IPS DF 6.9 (cell line): Measurements from ENCODE around the gene KLHL29.

Experiments used
- DNase-seq: peaks from one replicate; pipeline ENCODE4 v3.0.0-alpha.2; 2013; ENCODE audit warnings: low read depth, low spot score
- H3K27ac ChIP-seq: one replicate; pipeline ENCODE4 v1.5.1; 2013; ENCODE audit warnings: low read length, control low read depth
- H3K27me3 ChIP-seq: 2 replicates; pipeline ENCODE4 v1.6.1; 2013; ENCODE audit warnings: mild to moderate bottlenecking, low read length; ENCODE audit not compliant: control insufficient read depth, insufficient read depth
- H3K36me3 ChIP-seq: 2 replicates; pipeline ENCODE4 v1.6.1; 2013; ENCODE audit warnings: low read length; ENCODE audit not compliant: control insufficient read depth, insufficient read depth
- H3K4me1 ChIP-seq: 2 replicates; pipeline ENCODE4 v1.6.1; 2013; ENCODE audit warnings: low read length; ENCODE audit not compliant: control insufficient read depth, insufficient read depth
- H3K4me3 ChIP-seq: 2 replicates; pipeline ENCODE4 v1.5.1; 2013; ENCODE audit warnings: mild to moderate bottlenecking, low read length
- H3K9me3 ChIP-seq: 2 replicates; pipeline ENCODE4 v1.6.1; 2013; ENCODE audit warnings: low read length, inconsistent platforms; ENCODE audit not compliant: control insufficient read depth, insufficient read depth
- WGBS: extraction: QIAGEN DNeasy Blood & Tissue Kit; methylation state at CpG from one replicate; pipeline ENCODE4 v1.1.7; 2013; ENCODE audit warnings: mixed read lengths, missing lambda C conversion rate; ENCODE audit not compliant: insufficient read length, insufficient coverage; 5-methylcytosine and 5-hydroxymethylcytosine counted together

Gene KLHL29

GRCh38 chr2:23500836-23501235 lies 115.9 kb downstream of the KLHL29 start:
- no CpG with 5 or more reads among the region's 12 CpGs for WGBS
- H3K27me3 ChIP-seq: no peaks in the 10 kb centered on the region
- no peaks in the 10 kb centered on the region for H3K9me3 ChIP-seq
- no peak for DNase-seq
- peaks cover 7% of the 10 kb centered on the region for H3K4me1 ChIP-seq
- no peak overlapping the region for H3K27ac ChIP-seq
- no peaks in the 10 kb centered on the region; the same call in 1 of the 2 replicates for H3K36me3 ChIP-seq
- no peak overlapping the region for H3K4me3 ChIP-seq

- no peak overlapping the region for H3K27ac ChIP-seq
- WGBS: no CpG with 5 or more reads among the region's 15 CpGs
- no peak overlapping the region for H3K4me3 ChIP-seq
- no peaks in the 10 kb centered on the region for H3K27me3 ChIP-seq
- DNase-seq: no peak
- H3K9me3 ChIP-seq: no peaks in the 10 kb centered on the region
- peaks cover 4% of the 10 kb centered on the region for H3K4me1 ChIP-seq
- no peaks in the 10 kb centered on the region for H3K36me3 ChIP-seq
Measured at GRCh38 chr2:23502096-23502495, 117.1 kb downstream of the KLHL29 start.

- DNase-seq: no peak
- WGBS: no CpG with 5 or more reads among the region's 6 CpGs
- no peak overlapping the region for H3K27ac ChIP-seq
- H3K4me3 ChIP-seq: no peak overlapping the region
- H3K36me3 ChIP-seq: no peaks in the 10 kb centered on the region
- peaks cover 1% of the 10 kb centered on the region; the same call in 1 of the 2 replicates for H3K4me1 ChIP-seq
- H3K27me3 ChIP-seq: no peaks in the 10 kb centered on the region
- no peaks in the 10 kb centered on the region for H3K9me3 ChIP-seq
Measured at GRCh38 chr2:23503097-23503496, 118.1 kb downstream of the KLHL29 start.

- no CpG with 5 or more reads among the region's 7 CpGs for WGBS
- H3K36me3 ChIP-seq: no peaks in the 10 kb centered on the region
- H3K4me1 ChIP-seq: no peaks in the 10 kb centered on the region
- DNase-seq: no peak
- H3K27me3 ChIP-seq: no peaks in the 10 kb centered on the region
- no peak overlapping the region for H3K4me3 ChIP-seq
- H3K27ac ChIP-seq: no peak overlapping the region
- H3K9me3 ChIP-seq: no peaks in the 10 kb centered on the region
Measured at GRCh38 chr2:23503682-23504081, 118.7 kb downstream of the KLHL29 start.

GRCh38 chr2:23504591-23504990 lies 119.6 kb downstream of the KLHL29 start:
- Histone ChIP-seq H3K9me3 (no peaks in the 10 kb centered on the region), H3K4me3 (no peak overlapping the region), H3K4me1 (no peaks in the 10 kb centered on the region), H3K36me3 (no peaks in the 10 kb centered on the region), H3K27me3 (no peaks in the 10 kb centered on the region), H3K27ac (no peak overlapping the region)
- no peak for DNase-seq
- WGBS: no CpG with 5 or more reads among the region's 8 CpGs

GRCh38 chr2:23505218-23505983 lies 120.4 kb downstream of the KLHL29 start:
- no peak overlapping the region for H3K4me3 ChIP-seq
- WGBS: no CpG with 5 or more reads among the region's 9 CpGs
- no peaks in the 10 kb centered on the region for H3K27me3 ChIP-seq
- no peaks in the 10 kb centered on the region for H3K36me3 ChIP-seq
- H3K27ac ChIP-seq: no peak overlapping the region
- no peaks in the 10 kb centered on the region for H3K9me3 ChIP-seq
- H3K4me1 ChIP-seq: no peaks in the 10 kb centered on the region
- DNase-seq: no peak

GRCh38 chr2:23505984-23506380 lies 121.0 kb downstream of the KLHL29 start:
- no peaks in the 10 kb centered on the region for H3K27me3 ChIP-seq
- no peaks in the 10 kb centered on the region for H3K9me3 ChIP-seq
- no peak overlapping the region for H3K27ac ChIP-seq
- no peaks in the 10 kb centered on the region for H3K4me1 ChIP-seq
- WGBS: no CpG with 5 or more reads among the region's 10 CpGs
- H3K36me3 ChIP-seq: no peaks in the 10 kb centered on the region
- no peak overlapping the region for H3K4me3 ChIP-seq
- no peak for DNase-seq

GRCh38 chr2:23506531-23507266 lies 121.7 kb downstream of the KLHL29 start:
- Histone ChIP-seq H3K4me1 (no peaks in the 10 kb centered on the region), H3K9me3 (no peaks in the 10 kb centered on the region), H3K27me3 (no peaks in the 10 kb centered on the region), H3K4me3 (no peak overlapping the region), H3K36me3 (no peaks in the 10 kb centered on the region), H3K27ac (no peak overlapping the region)
- WGBS: no CpG with 5 or more reads among the region's 9 CpGs
- no peak for DNase-seq

- no CpG with 5 or more reads among the region's 15 CpGs for WGBS
- no peaks in the 10 kb centered on the region for H3K4me1 ChIP-seq
- H3K9me3 ChIP-seq: no peaks in the 10 kb centered on the region
- H3K36me3 ChIP-seq: no peaks in the 10 kb centered on the region
- no peak overlapping the region for H3K27ac ChIP-seq
- no peak for DNase-seq
- H3K27me3 ChIP-seq: no peaks in the 10 kb centered on the region
- H3K4me3 ChIP-seq: no peak overlapping the region
Measured at GRCh38 chr2:23507267-23508065, 122.5 kb downstream of the KLHL29 start.

GRCh38 chr2:23508066-23508390 lies 123.0 kb downstream of the KLHL29 start:
- Histone ChIP-seq H3K27ac (no peak overlapping the region), H3K4me3 (no peak overlapping the region), H3K27me3 (no peaks in the 10 kb centered on the region), H3K9me3 (no peaks in the 10 kb centered on the region), H3K36me3 (no peaks in the 10 kb centered on the region), H3K4me1 (no peaks in the 10 kb centered on the region)
- DNase-seq: no peak
- no CpG with 5 or more reads among the region's 3 CpGs for WGBS
